GM19239 (cell line): Measurements from ENCODE around the gene PPP1R13L.
"Not testable (repeated sequence)": the region's sequence is repeated elsewhere in the genome, so short reads cannot be mapped to it uniquely, and the experiment has no call there.

Experiments
- DNase-seq: peaks from one replicate; pipeline ENCODE4 v3.0.0; 2011; ENCODE audit warnings: low spot score; ENCODE audit not compliant: insufficient read length
- FAIRE-seq: peaks from 2 replicates; lab custom pipeline; 2011; peaks lifted over from hg19 to GRCh38; lab: Jason Lieb, UNC

The PPP1R13L gene

GRCh38 chr19:45408830-45409556 is 4.1 kb upstream of the PPP1R13L start:
- DNase-seq (no peak), FAIRE-seq (no peak)

- no peak for FAIRE-seq
- DNase-seq, result no peak
Measured at GRCh38 chr19:45408121-45408520, 3.3 kb upstream of the PPP1R13L start.

GRCh38 chr19:45407585-45407984 is 2.7 kb upstream of the PPP1R13L start:
- not testable (repeated sequence) for FAIRE-seq, DNase-seq

- no peak for DNase-seq
- FAIRE-seq, result no peak
Measured at GRCh38 chr19:45407091-45407375, 2.2 kb upstream of the PPP1R13L start.

- peak; percentile 94 for FAIRE-seq
Measured at GRCh38 chr19:45406226-45407090, 1.6 kb upstream of the PPP1R13L start, which contains the start of gene POLR1G. POLR1G (plus strand) TSS chr19:45406644; CDS start chr19:45406697, 53 bp downstream.

GRCh38 chr19:45405435-45406225 is 761 bp upstream of the PPP1R13L start:
- peak; percentile 73 for FAIRE-seq
- peak; percentile 83 for DNase-seq

More at GRCh38 chr19:45406226-45407090, 1.6 kb upstream of the PPP1R13L start, which contains the start of gene POLR1G:
- DNase-seq, result peak; percentile 89

GRCh38 chr19:45403781-45404556 is 900 bp downstream of the PPP1R13L start:
- FAIRE-seq, result peak; percentile 31
- no peak for DNase-seq

- DNase-seq (no peak), FAIRE-seq (no peak)
Measured at GRCh38 chr19:45403272-45403671, 1.6 kb downstream of the PPP1R13L start.

GRCh38 chr19:45402298-45403061 is 2.4 kb downstream of the PPP1R13L start:
- no peak for DNase-seq

GRCh38 chr19:45401815-45402214 is 3.1 kb downstream of the PPP1R13L start:
- no peak for DNase-seq
- no peak for FAIRE-seq

More at GRCh38 chr19:45402298-45403061, 2.4 kb downstream of the PPP1R13L start:
- FAIRE-seq, result no peak

GRCh38 chr19:45400192-45400591 is 4.7 kb downstream of the PPP1R13L start:
- DNase-seq (no peak), FAIRE-seq (no peak)

GRCh38 chr19:45395821-45396617 is 8.8 kb downstream of the PPP1R13L start:
- FAIRE-seq (no peak), DNase-seq (no peak)

GRCh38 chr19:45391871-45392665 is 12.8 kb downstream of the PPP1R13L start:
- FAIRE-seq (no peak), DNase-seq (no peak)

GRCh38 chr19:45391346-45391745 is 13.5 kb downstream of the PPP1R13L start:
- DNase-seq (no peak), FAIRE-seq (no peak)

- FAIRE-seq, result no peak
- DNase-seq, result no peak
Measured at GRCh38 chr19:45385392-45386221, 19.3 kb downstream of the PPP1R13L start.

- FAIRE-seq, result no peak
- DNase-seq, result no peak
Measured at GRCh38 chr19:45382426-45382825, 22.4 kb downstream of the PPP1R13L start.

GRCh38 chr19:45380107-45380506 is 24.8 kb downstream of the PPP1R13L start:
- DNase-seq, result no peak
- no peak for FAIRE-seq
